T-helper 2 cell treated with Interferon-gamma antibody and Interleukin-4, amounts not matched to agents 100 ng/mL and 5 ng/mL, for 36 hours (primary cell): ENCODE measurements around the gene HSD11B1L. TPM values are rescaled to one million over a fixed set of nuclear protein-coding genes. Genes with fewer than 3 reads are reported as not detected.
"Not testable (repeated sequence)": the region's sequence is repeated elsewhere in the genome, so short reads cannot be mapped to it uniquely, and the experiment has no call there.

Experiments
- intact Hi-C: fragments of 100-400 bp; cut with micrococcal nuclease; formaldehyde crosslinking; loops from one replicate; pipeline ENCODE4 v1.15.1; 2023
- total RNA-seq: library from RNA; stranded (reverse); gene quantifications from 2 replicates; pipeline ENCODE4 v1.2.3, GENCODE V29; 2022

The HSD11B1L gene
- total RNA-seq, 1 donor from 2014 or later = 1.5 TPM

GRCh38 chr19:5697890-5698634 lies 17.2 kb downstream of the HSD11B1L start:
- intact Hi-C loops = no loop called here

DNA sequence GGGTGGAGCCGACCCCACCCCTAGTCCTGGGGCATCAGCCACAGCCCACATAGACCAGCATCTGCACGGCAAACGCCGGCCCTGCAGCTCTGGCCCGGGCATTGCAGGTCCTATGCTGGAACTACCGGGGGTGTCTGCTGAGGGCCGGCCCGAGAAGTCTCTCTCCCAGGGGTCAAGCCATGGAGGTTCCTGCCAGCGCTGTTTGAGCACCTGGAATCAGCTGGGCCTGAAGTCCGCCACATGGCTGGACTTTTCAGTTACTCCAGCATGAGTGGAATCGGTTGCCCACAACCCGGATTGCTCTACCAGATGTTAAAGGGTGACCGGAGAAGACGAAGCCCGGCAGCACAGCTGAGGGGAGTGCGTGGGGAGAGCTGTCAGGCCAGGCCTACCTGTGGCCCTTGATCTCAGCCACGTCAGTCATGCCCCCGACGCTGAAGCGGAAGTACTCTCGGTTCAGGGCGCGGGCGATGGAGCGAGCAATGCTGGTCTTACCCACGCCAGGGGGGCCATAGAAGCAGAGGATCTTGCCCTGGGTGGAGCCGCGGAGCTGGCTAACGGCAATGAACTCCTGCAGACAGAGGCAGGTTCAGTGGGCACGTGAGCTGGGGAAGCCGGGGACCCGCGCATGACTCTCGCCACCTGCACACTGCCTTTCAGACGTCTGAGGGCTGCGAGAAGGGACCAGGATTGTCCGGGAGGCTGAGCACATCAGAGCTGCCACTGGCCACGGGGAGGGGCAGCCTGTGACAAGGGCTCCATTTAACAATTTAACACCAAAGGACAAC lies 18.0 kb downstream of the HSD11B1L start:
- intact Hi-C loops = no loop called here

DNA sequence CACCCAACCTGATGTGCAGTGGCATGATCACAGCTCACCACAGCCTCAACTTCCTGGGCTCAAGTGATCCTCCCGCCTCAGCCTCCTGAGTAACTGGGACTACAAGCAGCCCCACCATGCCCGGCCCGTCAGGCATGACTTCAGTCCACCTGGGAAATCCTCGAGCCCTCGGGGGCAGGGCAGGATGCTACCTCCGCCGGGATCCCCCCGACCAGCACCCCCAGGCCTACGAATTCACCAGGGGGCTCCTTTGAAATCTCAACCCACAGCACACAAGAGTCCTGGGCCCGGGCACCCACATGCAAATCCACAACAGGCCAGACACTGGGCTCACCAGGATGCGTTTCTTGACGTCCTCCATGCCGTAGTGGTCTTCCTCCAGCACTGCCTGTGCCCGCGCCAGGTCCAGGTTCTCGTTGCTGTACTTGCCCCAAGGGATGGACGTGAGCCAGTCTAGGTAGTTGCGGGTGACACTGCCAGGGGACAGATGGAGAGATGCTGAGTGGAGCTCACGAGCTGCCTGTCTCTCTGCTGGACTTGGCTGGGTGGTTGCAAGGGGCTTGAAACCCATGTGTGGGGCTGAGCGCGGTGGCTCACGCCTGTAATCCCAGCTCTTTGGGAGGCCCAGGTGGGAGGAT lies 19.7 kb downstream of the HSD11B1L start:
- intact Hi-C loops = no loop called here

DNA sequence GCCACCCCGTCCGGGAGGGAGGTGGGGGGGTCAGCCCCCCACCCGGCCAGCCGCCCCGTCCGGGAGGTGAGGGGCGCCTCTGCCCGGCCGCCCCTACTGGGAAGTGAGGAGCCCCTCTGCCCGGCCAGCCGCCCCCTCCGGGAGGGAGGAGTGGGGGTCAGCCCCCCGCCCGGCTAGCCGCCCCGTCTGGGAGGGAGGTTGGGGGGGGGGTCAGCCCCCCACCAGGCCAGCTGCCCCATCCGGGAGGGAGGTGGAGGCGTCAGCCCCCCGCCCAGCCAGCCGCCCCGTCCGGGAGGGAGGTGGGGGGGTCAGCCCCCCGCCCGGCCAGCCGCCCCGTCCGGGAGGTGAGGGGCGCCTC lies 21.2 kb downstream of the HSD11B1L start:
- intact Hi-C loops = not testable (repeated sequence)

DNA sequence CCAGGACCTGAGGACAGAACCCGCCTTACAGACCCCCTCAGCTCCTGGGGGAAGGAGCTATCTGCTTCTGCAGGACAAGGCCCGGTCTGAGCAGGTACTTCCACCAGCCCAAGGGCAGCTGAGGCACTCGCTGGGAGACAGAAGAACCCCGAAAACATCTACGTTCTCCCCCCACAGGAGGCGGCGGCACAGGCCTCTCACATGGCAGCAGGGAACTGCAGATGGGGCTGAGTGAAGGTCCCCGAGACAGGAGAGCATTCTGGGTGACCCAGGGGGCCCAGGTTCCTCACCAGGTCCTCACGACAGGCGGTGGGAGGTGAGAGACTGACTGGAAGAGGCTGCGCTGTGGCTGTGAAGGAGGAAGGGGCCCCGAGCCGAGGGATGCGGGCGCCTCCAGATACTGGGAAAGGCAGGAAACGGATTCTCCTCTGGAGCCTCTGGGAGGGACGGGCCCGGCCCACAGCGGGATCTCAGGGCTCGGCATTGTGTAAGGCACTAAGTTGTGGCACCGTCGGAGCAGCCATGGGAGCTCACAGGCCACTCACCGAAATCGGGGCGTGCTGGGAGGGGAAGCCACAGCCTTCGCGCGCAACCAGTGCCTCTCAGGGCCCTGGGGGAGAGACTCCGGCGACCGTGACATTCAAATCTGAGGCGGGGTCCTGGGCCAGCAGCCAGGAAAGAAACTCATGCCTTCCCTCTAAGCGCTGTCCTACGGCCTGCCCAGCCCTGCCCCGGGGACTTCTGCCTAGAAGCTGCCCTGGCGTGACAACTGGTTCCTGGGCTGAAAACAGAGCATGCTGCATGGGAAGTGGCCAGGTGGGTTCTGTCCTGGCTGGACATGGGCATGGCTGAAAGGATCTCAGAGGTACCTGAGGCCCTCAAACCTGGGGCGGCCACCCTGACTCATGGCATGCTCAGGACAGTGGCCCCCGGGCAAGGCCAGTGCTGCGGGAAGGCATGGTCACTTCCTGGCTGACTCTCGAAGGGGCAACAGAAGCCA lies 23.3 kb downstream of the HSD11B1L start:
- intact Hi-C loops = no loop called here

DNA sequence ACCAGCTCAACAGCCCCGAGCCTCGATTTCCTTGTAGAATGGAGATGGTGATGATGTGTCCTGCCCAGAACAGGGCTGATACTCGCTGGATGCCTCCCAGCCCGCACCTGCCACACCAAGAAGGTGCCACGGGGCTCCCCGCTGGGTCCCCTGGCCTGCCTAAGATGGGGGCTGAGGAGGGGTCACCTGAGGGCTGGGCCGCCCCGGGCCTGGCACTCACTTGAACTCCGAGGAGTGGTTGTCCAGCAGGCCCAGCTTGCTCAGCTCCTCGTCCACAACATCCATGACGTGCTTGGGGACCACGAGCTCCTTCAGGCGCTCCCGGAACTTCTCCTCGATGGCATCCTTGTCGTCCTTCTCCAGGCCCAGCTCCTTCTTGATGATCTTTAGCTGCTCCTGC lies 24.7 kb downstream of the HSD11B1L start:
- intact Hi-C loops = no loop called here

GRCh38 chr19:5706876-5707573 lies 26.2 kb downstream of the HSD11B1L start:
- intact Hi-C loops = no loop called here

GRCh38 chr19:5707576-5708575 lies 27.0 kb downstream of the HSD11B1L start:
- intact Hi-C loops = no loop called here

DNA sequence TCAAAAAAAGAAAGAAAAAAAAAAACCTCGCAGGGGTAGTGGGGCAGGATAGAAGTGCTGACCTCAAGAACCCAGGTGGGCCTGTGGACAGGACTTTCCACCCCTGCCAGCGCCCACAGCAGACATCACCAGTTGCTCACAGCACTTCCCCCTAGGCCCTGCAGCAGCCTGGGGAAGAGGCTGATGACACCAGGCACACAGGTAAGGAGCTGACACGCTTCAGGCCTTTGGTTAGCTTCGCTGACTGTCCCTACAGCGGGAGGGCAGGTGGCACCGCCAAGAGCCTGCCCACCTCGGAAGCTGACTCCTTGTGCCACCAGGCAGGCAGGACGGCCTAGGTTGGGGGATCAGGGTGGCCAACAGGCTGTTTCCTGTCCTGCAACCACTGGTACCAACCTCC lies 30.2 kb downstream of the HSD11B1L start:
- intact Hi-C loops = no loop called here

GRCh38 chr19:5711713-5712161 lies 30.9 kb downstream of the HSD11B1L start:
- intact Hi-C loops = no loop called here

GRCh38 chr19:5713228-5713627 lies 32.4 kb downstream of the HSD11B1L start:
- intact Hi-C loops = no loop called here

- intact Hi-C loops = no loop called here
Measured at GRCh38 chr19:5714816-5715215, 34.0 kb downstream of the HSD11B1L start.

GRCh38 chr19:5717215-5717935 lies 36.5 kb downstream of the HSD11B1L start:
- intact Hi-C loops = no loop called here

GRCh38 chr19:5718037-5718578 lies 37.3 kb downstream of the HSD11B1L start:
- intact Hi-C loops = no loop called here

GRCh38 chr19:5718579-5719273 lies 37.9 kb downstream of the HSD11B1L start:
- intact Hi-C loops = no loop called here

DNA sequence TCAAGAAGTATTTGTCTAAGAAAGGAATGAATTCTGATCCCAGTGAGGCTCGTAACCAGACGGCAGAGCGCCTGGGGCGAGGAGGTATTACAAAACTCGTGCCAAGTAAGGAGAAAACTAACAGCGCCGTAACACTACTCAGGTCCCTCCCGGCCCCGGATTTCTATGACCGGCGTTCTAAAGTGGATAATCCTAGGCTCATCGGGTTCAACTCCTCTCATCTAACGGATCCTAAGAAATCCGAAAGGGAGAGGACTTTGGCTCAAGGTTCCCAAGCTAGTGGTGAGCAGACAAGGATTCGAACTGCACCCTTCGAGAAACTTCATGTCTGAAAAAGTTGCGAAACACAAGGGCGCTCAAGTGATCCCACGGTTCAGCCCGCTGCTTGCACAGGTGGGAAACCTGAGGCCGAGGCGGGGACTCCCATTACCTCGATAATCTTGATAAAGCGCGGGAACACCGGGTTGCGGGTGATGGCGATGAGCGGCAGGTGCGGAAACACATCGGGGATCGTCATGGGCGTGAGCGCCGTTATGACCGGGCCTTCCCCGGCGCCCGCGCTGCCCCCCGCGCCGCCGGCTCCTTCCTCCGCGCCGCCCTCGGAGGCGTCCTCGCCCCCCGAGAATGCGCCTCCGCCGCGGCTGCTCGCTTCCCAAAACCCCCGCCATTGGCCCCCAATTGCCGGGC lies 38.6 kb downstream of the HSD11B1L start:
- intact Hi-C loops = no loop called here
